Natural killer cell (primary cell): ENCODE results near the gene TMSB4X. TPM values are rescaled to one million over a fixed set of nuclear protein-coding genes. Genes with fewer than 3 reads are reported as not detected.
"Not testable (repeated sequence)": the region's sequence is repeated elsewhere in the genome, so short reads cannot be mapped to it uniquely, and the experiment has no call there.

ENCODE experiments used
- ATAC-seq, 3 donors: fragments of 150-1000 bp in 2 of 3; fragments of 200-7000 bp in 1 of 3; cut with Tn5 transposase; 1 replicate in 1 of 3; 2 replicates in 2 of 3; pipeline ENCODE4 v1.10.0; 2021; ENCODE audit warnings: mild to moderate bottlenecking in 2 of 3, moderate library complexity in 2 of 3
- DNase-seq, 2 donors: peaks; one replicate each; pipeline versions ENCODE4 v3.0.0 to v3.0.0-alpha.2; 2013 to 2021; ENCODE audit warnings: mixed read lengths in 1 of 2
- H3K27ac ChIP-seq: one replicate; pipeline ENCODE4 v1.5.1; 2013; ENCODE audit warnings: mild to moderate bottlenecking, low read length
- H3K27me3 ChIP-seq: one replicate; pipeline ENCODE4 v1.6.1; 2013; ENCODE audit warnings: low read length; ENCODE audit not compliant: control insufficient read depth, insufficient read depth
- H3K36me3 ChIP-seq: one replicate; pipeline ENCODE4 v1.6.1; 2013; ENCODE audit warnings: low read length; ENCODE audit not compliant: control insufficient read depth, insufficient read depth
- H3K4me1 ChIP-seq: one replicate; pipeline ENCODE4 v1.6.1; 2013; ENCODE audit warnings: low read length; ENCODE audit not compliant: control insufficient read depth, insufficient read depth
- H3K4me3 ChIP-seq: one replicate; pipeline ENCODE4 v1.5.1; 2013; ENCODE audit warnings: low read length
- H3K9me3 ChIP-seq: one replicate; pipeline ENCODE4 v1.6.1; 2013; ENCODE audit warnings: low read length; ENCODE audit not compliant: control insufficient read depth, insufficient read depth
- H3K27ac Mint-ChIP-seq, 2 donors: one replicate each; pipeline ENCODE4 v1.8.0; 2022; ENCODE audit warnings: mild to moderate bottlenecking in 2 of 2, mixed read lengths in 2 of 2, moderate library complexity in 1 of 2
- H3K27me3 Mint-ChIP-seq, 2 donors: one replicate each; pipeline ENCODE4 v1.8.0; 2022; ENCODE audit warnings: low read depth in 2 of 2, mixed read lengths in 2 of 2
- H3K36me3 Mint-ChIP-seq: one replicate; pipeline ENCODE4 v1.8.0; 2022; ENCODE audit warnings: mixed read lengths
- H3K4me1 Mint-ChIP-seq, 2 donors: one replicate each; pipeline ENCODE4 v1.8.0; 2022; ENCODE audit warnings: mixed read lengths in 2 of 2
- H3K4me3 Mint-ChIP-seq: one replicate; pipeline ENCODE4 v1.8.0; 2022; ENCODE audit warnings: mild to moderate bottlenecking, moderate library complexity, mixed read lengths
- H3K9me3 Mint-ChIP-seq, 2 donors: one replicate each; pipeline ENCODE4 v1.8.0; 2022; ENCODE audit warnings: mixed read lengths in 2 of 2
- CTCF ChIP-seq: fragments of 200-600 bp; IDR thresholded peaks from one replicate; pipeline ENCODE4 v1.8.0; 2022; ENCODE audit warnings: antibody characterized with exemption
- WGBS: methylation state at CpG from one replicate; pipeline ENCODE4 v1.1.7; 2013; ENCODE audit warnings: missing lambda C conversion rate; ENCODE audit not compliant: insufficient coverage; 5-methylcytosine and 5-hydroxymethylcytosine counted together
- intact Hi-C: fragments of 100-400 bp; cut with micrococcal nuclease; formaldehyde crosslinking; loops from one replicate; pipeline ENCODE4 v1.14.2; 2022
- total RNA-seq, 4 donors: library from RNA; stranded (reverse); fragments of 120-200 nt in 1 of 4; gene quantifications; one replicate each; pipeline versions ENCODE4 v1.2.3 to v1.2.4, GENCODE V29; 2013 to 2022

Gene TMSB4X
- total RNA-seq, 3 donors from 2014 or later (not counting 1 experiment from before 2014, with no cell fraction given) = 5,049 to 6,005 (median 5,892) TPM

GRCh38 chrX:13013363-13014110, 38.6 kb downstream of the TMSB4X start:
- no peak for TF ChIP-seq CTCF
- peak overlapping the region; percentile 57 for H3K27ac ChIP-seq
- intact Hi-C loops = no loop called here
- ATAC-seq (peak; percentile 24 to 64 (median 50)), DNase-seq (peak in 1 of 2 donors; percentile 59)
- no peaks in the 10 kb centered on the region for H3K27me3 ChIP-seq
- no peaks in the 10 kb centered on the region for H3K9me3 ChIP-seq
- Mint-ChIP-seq H3K27ac (peak overlapping the region in 1 of 2 donors; percentile 58), H3K36me3 (no peaks in the 10 kb centered on the region), H3K9me3 (no peaks in the 10 kb centered on the region), H3K27me3 (peaks cover 0 to 30% of the 10 kb centered on the region in 2 donors), H3K4me1 (peaks cover 5 to 7% of the 10 kb centered on the region in 2 donors), H3K4me3 (no peak overlapping the region)
- H3K4me1 ChIP-seq = peaks cover 5% of the 10 kb centered on the region
- H3K36me3 ChIP-seq = no peaks in the 10 kb centered on the region
- 21% methylated on average over 2 of the region's 8 CpGs for WGBS
- H3K4me3 ChIP-seq = no peak overlapping the region

GRCh38 chrX:13014111-13015096, 39.5 kb downstream of the TMSB4X start:
- H3K27ac ChIP-seq = peak overlapping the region; percentile 57
- intact Hi-C loops = no loop called here
- H3K27me3 ChIP-seq = no peaks in the 10 kb centered on the region
- no peak overlapping the region for H3K4me3 ChIP-seq
- no peaks in the 10 kb centered on the region for H3K36me3 ChIP-seq
- H3K9me3 Mint-ChIP-seq = no peaks in the 10 kb centered on the region
- no peaks in the 10 kb centered on the region for H3K9me3 ChIP-seq
- no peak for TF ChIP-seq CTCF
- H3K27me3 Mint-ChIP-seq = peaks cover 0 to 30% of the 10 kb centered on the region in 2 donors
- DNase-seq (no peak), ATAC-seq (no peak)
- no peak overlapping the region for H3K27ac Mint-ChIP-seq
- no peak overlapping the region for H3K4me3 Mint-ChIP-seq
- 90% methylated on average over 6 of the region's 7 CpGs for WGBS
- H3K4me1 ChIP-seq = peaks cover 5% of the 10 kb centered on the region
- no peaks in the 10 kb centered on the region for H3K36me3 Mint-ChIP-seq
- H3K4me1 Mint-ChIP-seq = peaks cover 5 to 7% of the 10 kb centered on the region in 2 donors

- Mint-ChIP-seq H3K36me3 (no peaks in the 10 kb centered on the region), H3K27ac (no peak overlapping the region), H3K4me3 (no peak overlapping the region), H3K9me3 (no peaks in the 10 kb centered on the region), H3K27me3 (peaks cover 0 to 30% of the 10 kb centered on the region in 2 donors), H3K4me1 (peaks cover 5 to 7% of the 10 kb centered on the region in 2 donors)
- ATAC-seq = no peak
- Histone ChIP-seq H3K36me3 (no peaks in the 10 kb centered on the region), H3K27ac (no peak overlapping the region), H3K27me3 (no peaks in the 10 kb centered on the region), H3K4me1 (peaks cover 5% of the 10 kb centered on the region), H3K4me3 (no peak overlapping the region), H3K9me3 (no peaks in the 10 kb centered on the region)
- 100% methylated on average over 2 of the region's 3 CpGs for WGBS
- intact Hi-C loops = no loop called here
- TF ChIP-seq CTCF = no peak
- DNase-seq = no peak
Measured at GRCh38 chrX:13015536-13016236, 40.8 kb downstream of the TMSB4X start.

- peaks cover 0 to 21% of the 10 kb centered on the region in 2 donors for H3K27me3 Mint-ChIP-seq
- H3K4me1 Mint-ChIP-seq, H3K27me3 ChIP-seq, intact Hi-C loops, H3K36me3 Mint-ChIP-seq, H3K9me3 Mint-ChIP-seq, H3K9me3 ChIP-seq, H3K36me3 ChIP-seq, H3K27ac ChIP-seq, DNase-seq, H3K27ac Mint-ChIP-seq, H3K4me3 Mint-ChIP-seq, H3K4me3 ChIP-seq, ATAC-seq, H3K4me1 ChIP-seq: not testable (repeated sequence)
- 51% methylated on average over 6 of the region's 6 CpGs for WGBS
Measured at GRCh38 chrX:13016731-13017130, 41.8 kb downstream of the TMSB4X start.
